RPMI7951 (cell line): ENCODE data around the gene ADCY6. TPM values are rescaled to one million over a fixed set of nuclear protein-coding genes. Genes with fewer than 3 reads are reported as not detected.

Experiments used
- DNase-seq: peaks from one replicate; pipeline ENCODE4 v3.0.0-alpha.2; 2012; ENCODE audit warnings: low read depth
- total RNA-seq: library from RNA; depleted of rRNA; stranded (reverse); fragments of >200 nt; shearing (Covaris generic); gene quantifications from 2 replicates; pipeline ENCODE4 v1.2.3, GENCODE V29; 2014

The ADCY6 gene
- total RNA-seq, 1 experiment from 2014 or later = 10.8 TPM

DNA sequence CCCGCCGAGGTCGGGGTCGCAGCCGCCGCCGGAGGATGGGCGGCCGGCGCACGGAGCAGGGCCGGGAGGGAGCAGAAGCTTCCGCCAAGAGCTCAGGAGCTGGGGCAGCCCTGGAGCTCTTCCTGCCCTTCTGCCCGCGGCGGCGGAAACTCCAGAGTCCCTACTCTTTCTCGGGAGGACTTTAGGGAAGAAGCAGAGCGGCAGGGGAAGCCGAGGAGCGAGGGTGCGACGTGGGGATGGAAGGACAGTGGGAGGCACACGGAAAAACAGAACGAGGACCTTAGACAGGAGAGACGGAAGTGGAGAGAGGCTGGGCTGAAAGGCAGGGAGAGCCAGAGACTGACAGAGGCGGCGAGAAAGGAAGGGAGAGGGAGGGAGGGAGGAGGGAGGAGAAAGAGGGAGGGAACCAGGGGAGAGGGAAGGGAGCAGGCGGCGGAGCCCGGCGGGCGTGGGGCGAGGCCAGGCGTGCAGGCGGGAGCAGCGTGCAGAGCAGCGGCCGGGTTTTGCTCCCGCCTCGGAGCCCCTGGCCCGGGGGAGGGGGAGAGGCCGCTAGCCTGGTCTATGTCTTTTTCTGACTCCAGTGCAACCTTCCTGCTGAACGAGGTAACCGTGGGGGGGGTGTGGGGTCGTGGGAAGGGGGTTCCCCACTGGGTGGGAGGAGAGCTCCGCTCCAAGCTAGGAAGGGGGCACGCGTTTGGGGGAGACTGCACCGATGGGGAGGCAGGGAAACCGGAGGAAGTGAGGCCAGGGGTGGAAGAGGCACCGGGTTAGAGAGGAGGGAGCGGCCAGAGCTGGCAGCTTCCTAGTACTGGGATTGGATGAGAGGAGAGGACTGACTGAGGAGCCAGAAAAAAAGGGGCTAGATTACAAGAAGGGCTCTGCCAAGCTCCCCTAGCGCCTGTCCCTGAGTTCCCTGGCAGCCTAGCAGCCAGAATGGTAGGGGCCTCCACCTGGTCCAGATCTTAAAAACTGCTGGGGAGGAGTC is 26.5 kb upstream of the ADCY6 start:
- peak; percentile 82 for DNase-seq

DNA sequence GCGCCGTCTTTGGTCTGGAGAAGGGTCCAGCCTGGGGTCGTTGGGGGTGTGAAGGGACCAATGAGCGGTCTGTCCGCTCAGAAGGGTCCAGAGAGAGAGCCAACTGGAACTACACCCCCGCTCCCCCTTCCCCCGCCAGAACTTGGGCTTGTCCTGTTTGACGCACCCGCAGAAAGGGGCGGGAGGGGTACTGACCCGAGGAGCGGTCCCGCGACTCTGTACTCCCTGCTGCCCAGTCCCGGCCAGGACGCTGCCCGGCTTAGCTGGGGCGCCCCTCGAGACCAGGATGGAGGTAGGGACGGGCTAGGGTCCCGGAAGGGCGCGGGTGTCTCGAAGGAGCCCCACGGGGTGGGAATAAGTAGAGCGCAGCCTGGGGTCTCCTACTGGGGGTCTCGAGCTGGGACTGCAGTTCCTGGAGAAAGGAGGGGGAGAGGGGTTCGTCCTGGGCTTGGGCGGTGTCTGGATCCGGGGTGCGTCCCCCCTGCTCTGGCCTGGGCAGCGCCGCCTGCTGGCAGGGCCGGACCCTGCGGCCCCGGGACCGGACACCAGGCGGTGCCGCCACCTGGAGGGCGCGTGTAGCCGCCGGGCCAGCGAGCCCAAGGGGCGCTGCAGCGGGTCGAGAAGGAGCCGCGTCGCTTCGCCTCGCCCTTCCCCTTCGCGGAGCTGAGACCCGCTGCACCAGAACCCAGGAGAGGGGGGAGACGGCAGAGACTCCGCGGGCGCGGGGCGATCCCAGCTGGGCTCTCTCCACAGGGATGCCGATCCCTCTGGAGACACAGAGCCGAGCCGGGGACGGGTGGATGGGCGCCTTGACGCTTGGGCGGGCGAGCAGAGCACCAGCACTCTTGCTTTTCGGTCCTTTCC is 25.6 kb upstream of the ADCY6 start:
- peak; percentile 65 for DNase-seq

DNA sequence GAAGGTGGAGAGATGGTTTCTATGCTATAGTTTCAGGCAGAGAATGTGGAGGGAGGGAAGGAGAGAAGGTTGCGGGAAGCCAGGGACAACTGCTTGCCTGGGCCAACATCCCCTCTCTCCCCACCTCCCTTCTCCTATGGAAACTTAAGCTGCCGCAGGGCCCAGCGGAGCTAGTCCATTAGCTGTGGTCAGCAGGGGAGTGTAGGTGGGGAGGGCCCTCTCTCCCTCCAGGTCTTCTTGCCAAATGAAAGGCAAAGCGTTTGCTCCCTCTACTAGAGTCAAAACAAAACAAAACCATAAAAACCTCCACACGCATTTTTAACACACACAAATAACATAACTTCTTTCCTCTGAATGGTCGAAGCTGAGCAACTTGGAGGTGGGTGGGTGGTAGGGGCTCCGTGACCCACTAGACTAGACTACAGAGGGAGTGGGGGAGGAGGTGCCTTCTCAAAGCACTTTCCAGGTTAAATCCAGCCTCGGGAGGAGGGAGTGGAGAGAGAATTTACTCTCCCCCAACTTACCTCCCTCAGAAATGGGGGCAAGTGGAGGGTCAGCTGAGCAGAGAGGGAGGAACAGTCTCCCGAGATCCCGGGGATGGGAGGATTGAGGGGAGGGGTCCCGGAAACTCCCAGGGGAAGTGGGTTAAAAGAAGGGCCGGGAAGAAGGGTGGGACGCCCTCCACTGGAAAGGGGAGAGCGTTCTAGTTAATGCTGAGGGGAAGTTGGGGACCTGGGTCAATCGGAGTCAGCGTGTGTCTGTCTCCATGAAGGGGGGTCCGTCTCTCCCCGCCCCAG is 24.8 kb upstream of the ADCY6 start:
- no peak for DNase-seq

DNA sequence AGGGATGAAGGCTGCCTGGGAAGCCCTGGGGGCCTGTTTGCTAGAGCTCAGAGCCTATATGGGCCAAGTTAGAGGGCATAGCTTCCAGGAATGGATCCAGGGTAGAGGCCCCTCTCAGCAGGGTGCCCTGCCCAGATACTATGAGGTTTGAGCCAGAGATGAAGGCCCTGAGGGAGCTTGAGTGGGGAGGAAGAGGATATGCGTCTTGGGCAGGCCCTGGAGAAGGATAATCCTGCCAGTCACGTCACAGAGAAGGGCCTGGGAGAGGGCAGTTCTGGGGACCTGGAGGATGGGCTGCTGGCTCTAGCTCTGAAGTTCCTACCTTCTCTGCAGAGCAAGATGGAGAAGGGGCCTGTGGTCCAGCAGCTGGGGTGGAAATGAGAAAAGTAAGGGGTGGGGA is 23.5 kb upstream of the ADCY6 start:
- DNase-seq = no peak

DNA sequence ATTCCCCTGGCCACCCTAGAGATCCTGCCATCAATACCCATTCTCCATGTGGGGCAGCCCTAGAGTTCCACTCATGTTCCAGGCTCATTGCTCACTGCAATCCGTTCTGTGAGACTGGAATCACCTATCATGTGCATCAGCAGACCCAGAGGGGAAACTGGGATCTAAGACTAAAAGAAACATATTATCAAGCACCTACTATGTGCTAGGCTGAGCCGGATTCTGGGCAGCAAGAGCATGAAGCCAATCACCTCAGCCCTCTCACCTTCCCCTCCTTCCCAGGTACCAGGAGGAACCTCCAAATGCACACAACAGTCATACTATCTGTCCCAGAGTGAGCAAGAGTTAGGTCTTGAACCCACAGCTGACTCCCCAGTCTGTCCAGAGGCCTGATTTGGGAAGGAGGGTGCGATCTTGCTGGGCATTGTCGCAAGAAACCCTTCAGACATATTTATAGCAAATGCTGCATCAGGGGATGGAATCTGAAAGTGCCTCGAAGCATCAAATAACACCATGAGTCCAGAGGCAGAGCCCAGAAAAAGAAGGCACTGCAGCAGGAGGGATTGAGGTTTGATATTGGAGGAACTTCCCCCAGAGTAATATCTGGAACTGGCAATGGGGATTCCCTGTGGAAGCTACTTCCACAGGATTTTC is 22.7 kb upstream of the ADCY6 start:
- no peak for DNase-seq

DNA sequence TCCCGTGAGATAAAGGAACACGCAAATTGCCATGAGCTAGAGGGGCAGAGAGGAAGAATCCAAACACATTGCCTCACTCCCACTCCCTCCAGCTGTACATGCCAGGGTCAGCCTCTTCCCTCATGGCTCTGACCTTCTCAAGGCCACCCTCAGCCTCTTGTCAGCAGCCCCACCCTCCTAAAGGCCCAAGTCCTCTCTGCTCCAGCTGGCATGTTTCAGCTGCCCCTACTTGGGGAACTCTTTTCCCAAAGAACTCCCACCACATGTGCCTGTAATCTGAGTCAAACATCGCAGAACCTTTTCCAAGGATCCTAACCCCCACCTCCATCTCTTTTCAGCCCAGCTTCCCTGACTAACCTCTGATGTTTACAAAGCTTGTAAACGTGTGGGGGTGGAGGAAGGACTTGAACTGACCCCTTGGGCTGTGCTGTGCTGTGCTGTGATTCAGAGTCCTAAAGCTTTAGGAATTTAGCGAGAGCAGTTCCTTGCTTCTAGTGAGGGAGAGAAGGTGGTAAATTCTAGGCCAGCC is 22.1 kb upstream of the ADCY6 start:
- DNase-seq = peak; percentile 41

DNA sequence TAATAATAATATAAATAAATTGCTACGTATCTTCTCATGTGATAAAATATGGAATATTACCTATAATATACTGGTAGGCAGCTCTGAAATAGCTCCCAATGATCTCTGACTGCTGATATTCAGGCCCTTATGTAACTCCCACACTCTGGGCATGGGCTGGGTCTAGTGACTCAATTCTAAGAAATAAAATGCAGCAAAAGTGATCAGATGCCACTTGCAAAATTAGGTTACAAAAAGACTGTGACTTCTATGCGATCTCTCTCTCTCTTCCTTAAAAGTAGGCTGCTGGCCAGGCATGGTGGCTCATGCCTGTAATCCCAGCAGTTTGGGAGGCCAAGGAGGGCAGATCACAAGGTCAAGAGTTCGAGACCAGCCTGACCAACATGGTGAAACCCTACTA is 19.1 kb upstream of the ADCY6 start:
- DNase-seq = no peak

DNA sequence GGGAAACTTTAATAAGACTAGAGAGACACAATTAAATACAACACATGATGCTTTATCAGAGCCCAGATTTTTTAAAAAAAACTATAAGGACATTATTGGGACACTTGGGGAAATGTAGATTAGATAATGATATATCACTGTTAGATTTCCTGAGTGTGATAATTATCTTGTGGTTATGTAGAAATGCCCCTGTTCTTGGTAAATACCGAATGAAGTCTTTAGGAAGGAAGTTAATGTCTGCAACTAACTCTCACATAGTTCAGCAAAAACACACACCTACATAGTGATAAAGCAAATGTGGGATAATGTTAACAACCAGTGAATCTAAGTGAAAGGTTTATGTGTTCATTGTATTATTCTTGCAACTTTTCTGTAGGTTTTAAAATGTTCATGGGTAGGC is 14.8 kb upstream of the ADCY6 start:
- DNase-seq = no peak

DNA sequence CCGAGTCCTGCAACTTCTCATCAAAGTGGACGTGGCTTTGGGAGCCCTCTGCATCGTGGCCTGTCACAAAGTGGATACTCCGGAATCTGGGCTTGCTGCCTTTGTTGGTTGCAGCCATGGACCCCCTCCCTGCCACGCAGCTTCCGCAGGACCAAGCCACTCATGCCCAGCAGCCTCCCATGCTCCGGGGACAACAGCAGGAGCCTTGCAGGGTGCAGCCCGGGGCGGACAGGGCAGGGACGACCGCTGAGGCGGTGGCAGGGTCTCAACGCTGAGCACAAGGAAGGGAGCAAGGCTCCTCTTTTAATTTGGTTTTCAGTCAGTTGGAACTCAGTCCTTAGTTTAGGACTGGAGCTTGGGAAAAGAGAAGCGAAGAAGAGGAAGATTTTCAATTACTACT is 12.1 kb upstream of the ADCY6 start:
- no peak for DNase-seq

DNA sequence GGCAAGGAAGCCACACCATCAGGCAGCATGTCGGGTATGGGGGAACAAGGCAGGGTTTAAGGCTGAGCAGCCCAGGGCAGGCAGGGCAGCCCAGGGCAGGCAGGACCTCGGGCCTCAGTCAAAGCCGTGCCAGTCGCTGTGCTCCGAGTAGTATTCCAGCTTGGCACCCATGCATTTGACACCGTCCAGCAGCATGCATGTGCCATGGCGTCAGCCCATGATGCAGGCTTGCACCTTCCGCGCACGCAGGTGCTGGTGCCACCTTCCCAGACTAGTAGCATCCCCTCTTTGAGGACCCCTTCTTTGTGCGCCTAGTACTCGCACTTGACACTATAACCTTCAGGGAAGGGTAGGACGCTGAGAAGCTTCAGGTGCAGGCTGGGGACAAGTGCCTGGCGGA is 11.6 kb upstream of the ADCY6 start:
- no peak for DNase-seq

DNA sequence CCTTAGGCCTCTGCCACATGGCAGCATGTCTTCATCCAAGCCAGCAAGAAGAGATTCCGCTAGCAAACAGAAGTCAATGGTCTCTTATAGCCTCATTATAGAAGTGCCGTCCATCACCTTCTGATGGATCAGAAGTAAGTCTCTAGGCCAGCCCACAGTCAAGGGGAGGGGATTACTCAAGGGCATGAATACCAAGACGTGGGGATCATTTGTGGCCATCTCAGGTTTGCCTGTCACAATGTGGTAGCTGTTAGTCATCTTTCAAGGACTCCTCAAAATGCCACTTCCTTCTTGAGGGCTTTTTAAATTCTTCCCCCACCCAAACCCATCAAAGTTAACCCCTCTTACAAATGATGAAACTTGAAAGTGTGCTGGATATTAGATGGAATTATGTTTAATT is 8.1 kb upstream of the ADCY6 start:
- DNase-seq = no peak

DNA sequence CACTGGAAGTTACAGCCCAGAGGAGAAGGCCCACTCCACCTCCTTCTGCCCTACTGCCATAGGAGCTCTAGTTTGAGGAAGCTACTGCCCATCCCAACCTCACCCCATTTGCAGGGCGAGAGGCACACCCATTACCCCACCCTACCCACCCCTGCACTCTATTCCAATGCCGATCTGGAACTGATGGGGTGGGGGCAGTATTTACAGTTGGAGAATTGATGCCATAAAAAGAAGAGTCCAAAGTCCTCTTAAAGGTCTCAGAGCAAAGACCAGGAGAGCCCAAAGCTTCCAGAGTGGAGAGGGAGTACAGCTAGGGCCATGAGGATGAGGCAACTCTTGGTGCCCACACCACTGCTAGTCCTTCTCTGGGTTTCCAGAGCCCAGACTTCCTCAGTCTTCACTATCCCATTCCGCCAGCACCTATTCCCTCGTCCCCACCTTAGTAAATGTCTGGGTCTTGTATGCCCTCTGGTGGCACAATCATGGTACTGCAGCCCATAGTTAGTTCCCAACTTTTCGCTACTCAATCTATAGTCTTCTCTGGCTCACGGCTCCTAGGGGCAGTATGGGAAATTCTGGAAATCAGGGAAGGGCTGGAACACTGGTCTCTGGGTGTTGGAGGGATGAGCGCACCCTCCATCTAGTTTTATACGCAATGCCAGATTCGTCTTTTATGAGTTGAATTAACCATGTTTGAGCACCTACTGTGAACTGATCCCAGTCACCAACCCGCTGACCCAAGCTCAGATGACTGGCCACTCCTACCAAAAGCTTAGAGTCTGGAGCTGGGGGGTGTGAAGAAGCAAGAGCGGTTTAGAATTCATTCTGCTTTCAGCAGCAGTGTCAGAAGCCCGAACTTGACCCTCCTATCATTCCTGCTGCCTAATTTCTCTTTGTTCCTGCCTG is 6.9 kb upstream of the ADCY6 start:
- DNase-seq = peak; percentile 69

DNA sequence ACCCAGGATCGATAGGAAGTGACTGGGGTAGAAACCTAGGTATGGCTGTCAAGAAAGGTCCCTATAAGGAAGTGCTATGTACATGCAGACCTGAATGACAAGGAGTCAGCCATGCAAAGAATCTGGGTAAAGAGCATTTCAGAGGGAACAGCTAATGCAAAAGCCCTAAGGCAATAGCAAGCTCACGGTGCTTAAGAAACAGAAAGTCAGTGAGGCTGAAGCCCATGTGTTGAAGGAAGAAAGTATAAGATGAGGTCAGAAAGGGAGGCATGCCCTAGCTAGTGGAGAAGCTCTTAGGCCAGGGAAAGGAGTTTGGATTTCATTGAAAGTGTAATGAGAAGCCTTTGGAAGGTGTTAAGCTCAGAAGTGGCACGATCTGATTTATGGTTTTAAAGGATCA is 6.0 kb upstream of the ADCY6 start:
- peak; percentile 85 for DNase-seq

DNA sequence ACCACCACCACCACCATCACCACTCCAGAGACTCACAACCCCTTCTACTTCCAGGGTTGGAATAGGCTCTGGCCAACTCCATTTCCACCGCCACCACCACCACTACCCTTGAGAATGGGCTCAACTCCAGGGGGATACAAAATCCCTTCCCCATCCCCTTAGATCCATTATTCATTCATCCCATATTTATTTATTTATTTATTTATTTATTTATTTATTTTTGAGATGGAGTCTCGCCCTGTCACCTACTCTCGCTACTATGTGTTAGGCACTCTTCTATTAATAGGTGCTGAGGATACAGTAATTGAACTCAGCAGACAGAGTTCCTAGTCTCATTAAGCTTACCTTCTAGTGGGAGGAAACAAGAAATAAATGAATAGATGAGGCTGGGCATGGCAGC is 4.8 kb upstream of the ADCY6 start:
- DNase-seq = no peak

DNA sequence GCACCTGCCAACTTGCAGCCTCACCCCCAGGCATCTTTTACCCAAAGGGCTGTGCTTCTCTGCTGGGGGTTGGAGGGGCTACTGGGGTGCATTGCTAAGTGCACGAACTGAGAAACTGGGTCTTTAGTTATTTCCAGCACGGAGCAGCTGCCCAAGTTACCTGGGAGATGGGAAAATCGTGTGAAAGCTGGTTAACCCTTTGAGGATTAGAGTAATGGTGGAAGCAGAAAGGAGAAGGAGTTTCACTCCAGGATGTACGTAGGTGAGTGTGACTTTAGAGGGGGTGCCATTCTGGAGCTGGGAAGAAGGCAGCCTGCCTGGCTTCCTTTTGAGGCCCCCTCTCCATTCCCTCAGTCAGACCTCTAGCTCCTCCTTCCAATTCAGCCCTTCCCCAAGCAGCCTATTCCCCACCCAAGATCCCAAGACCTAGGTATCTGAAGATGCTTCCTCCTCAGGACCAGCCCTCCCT is 1.0 kb upstream of the ADCY6 start:
- DNase-seq = no peak

DNA sequence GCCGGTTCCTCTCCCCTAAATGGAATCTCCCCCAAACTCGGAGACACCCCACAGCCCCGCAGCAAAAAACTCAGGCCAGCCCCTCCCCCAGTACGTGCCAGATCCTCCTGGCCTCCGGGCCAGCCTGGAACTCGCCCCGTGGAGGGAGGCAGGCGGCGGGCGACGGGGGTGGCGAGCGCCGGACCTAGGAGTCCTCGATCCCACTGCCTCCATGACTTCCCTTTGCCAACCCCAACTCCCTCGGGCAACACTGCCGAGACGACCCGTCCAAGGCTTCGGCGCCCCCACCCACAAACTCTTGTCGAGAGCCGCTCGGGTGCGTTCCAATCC is 400 bp downstream of the ADCY6 start:
- DNase-seq = no peak

DNA sequence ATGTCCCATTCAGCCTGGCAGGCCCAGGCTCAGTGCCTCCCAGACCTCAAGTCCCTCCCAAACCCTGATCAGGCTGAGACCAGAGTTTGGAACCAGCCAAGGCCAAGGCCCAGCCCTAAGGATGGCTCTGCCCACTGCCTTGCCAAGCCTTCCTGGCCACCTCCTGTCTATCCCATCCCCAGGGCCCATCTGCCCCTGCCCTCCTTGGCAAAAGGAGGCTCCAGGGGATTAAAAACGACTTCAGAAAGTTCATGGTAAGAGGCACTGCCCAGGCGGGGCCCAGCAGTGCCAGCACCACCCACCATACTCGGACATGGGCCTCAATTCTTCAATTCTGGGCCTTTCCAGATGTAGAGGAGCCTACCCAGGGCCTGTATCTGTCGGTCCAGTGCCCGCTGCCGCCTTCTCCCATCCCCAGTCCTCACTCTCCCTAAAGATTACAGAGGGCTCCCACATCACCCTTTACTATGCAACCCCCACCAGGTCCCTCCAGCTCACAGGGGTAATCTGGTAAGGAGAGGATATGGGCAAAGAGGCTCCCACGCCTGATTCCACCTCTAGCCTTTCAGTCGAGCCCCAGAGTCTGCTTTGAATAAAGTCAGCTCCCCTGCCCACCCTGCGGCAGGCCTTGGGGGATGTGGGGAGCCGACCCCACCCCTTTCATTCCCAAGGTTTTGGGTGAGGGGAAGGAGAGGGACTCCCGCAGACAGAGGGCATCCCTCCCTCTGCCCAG is 932 bp downstream of the ADCY6 start:
- DNase-seq = no peak

DNA sequence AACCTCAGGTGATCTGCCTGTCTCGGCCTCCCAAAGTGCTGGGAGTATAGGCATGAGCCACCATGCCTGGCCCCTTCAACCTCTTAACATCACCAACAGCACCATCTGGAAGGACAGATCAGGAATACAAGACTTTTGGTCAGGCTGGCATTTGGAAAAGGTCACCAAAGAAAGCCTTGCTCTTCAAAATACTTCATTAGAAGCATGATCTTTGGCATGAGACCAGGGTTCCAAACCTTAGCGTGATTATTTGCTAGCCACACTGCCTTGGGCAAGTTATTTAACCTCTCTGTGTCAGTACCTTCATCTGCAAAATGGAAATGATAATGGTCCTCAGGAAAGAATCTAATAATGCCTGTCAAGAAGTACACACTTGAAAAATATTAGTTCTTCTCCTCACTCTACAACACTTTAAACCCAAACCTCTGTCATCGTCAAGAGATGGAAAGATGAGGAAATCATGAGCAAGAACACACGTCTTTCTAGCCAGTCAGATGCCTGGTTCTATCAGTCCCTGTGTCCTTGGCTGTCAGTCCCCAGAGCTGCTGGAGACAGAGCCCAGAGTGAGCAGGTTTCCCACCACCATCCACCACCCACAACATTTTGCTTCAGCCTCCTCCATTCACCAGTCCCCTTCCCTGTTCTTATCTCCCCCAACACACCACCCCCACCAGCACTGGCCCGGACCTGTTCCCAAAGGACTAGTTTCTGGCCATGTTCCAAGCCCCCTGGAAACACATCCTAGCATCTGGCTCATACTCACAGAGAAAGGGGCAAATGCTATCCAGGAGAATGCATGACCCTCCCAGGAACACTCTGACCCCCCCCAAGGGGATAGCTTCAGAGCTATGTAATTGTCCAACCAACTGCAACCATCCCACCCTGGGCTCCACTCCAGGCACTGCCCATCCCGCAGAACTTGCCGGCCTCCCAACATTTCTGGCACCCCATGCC is 2.0 kb downstream of the ADCY6 start:
- no peak for DNase-seq
